Measurements from ENCODE around the gene UBQLN1. TPM values are rescaled to one million over a fixed set of nuclear protein-coding genes. Genes with fewer than 3 reads are reported as not detected.

UBQLN1 gene
- total RNA-seq, 2 experiments from 2014 or later, result 95.6 to 101 TPM

Other genes with a start within 250 kb of the UBQLN1 start
- under 1 TPM; 0.19 to 0.65 TPM for gene FRMD3, start 169.6 kb downstream of the UBQLN1 start, total RNA-seq
- 1 to 10 TPM; 5.2 to 6.2 TPM for gene IDNK, start 84.8 kb downstream of the UBQLN1 start, total RNA-seq
- gene GKAP1, start 109.8 kb upstream of the UBQLN1 start, total RNA-seq, result 1 to 10 TPM; 2.1 to 3.5 TPM
- 1 to 10 TPM; 3.0 to 3.7 TPM for gene KIF27, start 213.5 kb upstream of the UBQLN1 start, total RNA-seq

Data from activated CD8-positive, alpha-beta memory T cell treated with anti-CD3 and anti-CD28 coated beads for 36 hours (primary cell).